ENCODE data around the gene VGLL4.

DNA sequence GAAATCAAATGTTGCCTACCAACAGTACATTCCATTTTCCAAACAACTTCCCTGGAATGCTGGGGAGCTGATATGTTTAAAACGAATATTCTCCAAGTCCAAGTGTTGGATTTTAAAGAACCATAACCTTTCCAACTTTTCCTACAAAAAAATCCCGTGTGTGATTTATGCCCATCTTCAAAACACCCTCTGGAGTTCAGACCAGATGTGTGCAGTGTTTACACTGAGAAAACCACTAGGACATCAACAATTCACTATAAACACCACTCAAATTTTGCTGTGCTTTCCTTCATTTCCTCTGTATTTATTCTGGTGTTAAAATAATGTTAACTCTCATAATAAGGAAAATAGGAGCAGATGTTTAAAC lies 2.4 kb downstream of the VGLL4 start:
- TF ChIP-seq HDGF (IDR thresholded peaks at IDR 0.05; ENCODE audit: borderline replicate concordance), result no peak
- TF ChIP-seq SUZ12 (IDR thresholded peaks at IDR 0.05), result no peak
- no peak for TF ChIP-seq ZNF384 (IDR thresholded peaks at IDR 0.05)
- no peak for TF ChIP-seq SP1 (IDR thresholded peaks at IDR 0.05)
- TF ChIP-seq FOXK2 (IDR thresholded peaks at IDR 0.05), result no peak
- no peak for TF ChIP-seq ELF4 (IDR thresholded peaks at IDR 0.05)
- no peak for TF ChIP-seq FOXA1 (IDR thresholded peaks at IDR 0.05)
- TF ChIP-seq TARDBP (IDR thresholded peaks at IDR 0.05), result no peak
- no peak for TF ChIP-seq ARNT (IDR thresholded peaks at IDR 0.05)
- TF ChIP-seq FOXM1 (IDR thresholded peaks at IDR 0.05; ENCODE audit: borderline replicate concordance), result no peak
- TF ChIP-seq L3MBTL2 (conservative IDR thresholded peaks at IDR 0.05), result no peak
- TF ChIP-seq NFRKB (IDR thresholded peaks at IDR 0.05), result no peak
